Measurements from ENCODE around the gene IL12RB1. TPM values are rescaled to one million over a fixed set of nuclear protein-coding genes. Genes with fewer than 3 reads are reported as not detected.

Gene IL12RB1
- total and polyA plus RNA-seq, 10 of the 15 experiments (the other 5 are each of a cell fraction or from before 2014, with no cell fraction given), result 2.8 to 29.9 (median 17.6) TPM

- H2AFZ ChIP-seq (ENCODE audit: control insufficient read depth, low read depth, low read length), result no peak overlapping the region
- POLR2A ChIA-PET, result interaction anchor here (0.7 to 1.4 kb wide), 3 partner anchors 9 to 23 kb away, joined by 3 to 6 read pairs (median 6); no protein-coding TSS in a partner anchor
- TF ChIP-seq CTCF (IDR thresholded peaks at IDR 0.05 in 2 of 3, conservative IDR thresholded peaks at IDR 0.05 in 1 of 3; ENCODE audit: control insufficient read depth in 2 of 3, extremely low read depth in 1 of 3, insufficient read depth in 1 of 3, low read depth in 3 of 3, low read length in 3 of 3) (no peak), IRF5 (IDR thresholded peaks at IDR 0.05; ENCODE audit: borderline replicate concordance) (no peak), NFYB (IDR thresholded peaks at IDR 0.05; ENCODE audit: insufficient read depth, low read depth, low read length) (peak; percentile 53; the same call in 1 of the 2 replicates), JUNB (IDR thresholded peaks at IDR 0.05) (no peak), NR2F1 (conservative IDR thresholded peaks at IDR 0.05) (peak; percentile 35; the same call in 1 of the 2 replicates), RELB (IDR thresholded peaks at IDR 0.05; ENCODE audit: low read depth) (no peak), EZH2 (IDR thresholded peaks at IDR 0.05; ENCODE audit: borderline replicate concordance, control insufficient read depth, low read depth, low read length) (no peak), MAX (IDR thresholded peaks at IDR 0.05; ENCODE audit: low read depth, low read length) (no peak), DPF2 (IDR thresholded peaks at IDR 0.05) (no peak), EP300 (IDR thresholded peaks at IDR 0.05; ENCODE audit: borderline replicate concordance in 1 of 2, control insufficient read depth in 1 of 2, low read depth in 2 of 2, low read length in 2 of 2) (no peak), RFX5 (IDR thresholded peaks at IDR 0.05; ENCODE audit: low read depth, low read length) (no peak), HDGF (IDR thresholded peaks at IDR 0.05) (no peak), BMI1 (IDR thresholded peaks at IDR 0.05; ENCODE audit: borderline replicate concordance) (no peak), RAD21 (IDR thresholded peaks at IDR 0.05; ENCODE audit: insufficient read depth, low read depth, low read length) (no peak), RAD51 (IDR thresholded peaks at IDR 0.05) (no peak)
- no peaks in the 10 kb centered on the region for H4K20me1 ChIP-seq (ENCODE audit: control insufficient read depth, insufficient read depth)
- no peak for DNase-seq (ENCODE audit: low read depth, low spot score)
- H3K9ac ChIP-seq (ENCODE audit: control insufficient read depth, insufficient read depth, low read length), result no peak overlapping the region
- no peaks in the 10 kb centered on the region; the same call in 2 of the 3 replicates for H3K9me3 ChIP-seq (replicated peaks; ENCODE audit: control insufficient read depth, insufficient read depth, low read length)
- SMC1A ChIA-PET (ENCODE audit: uncharacterized antibody, unreplicated experiment), result interaction anchor here (0.6 to 1.2 kb wide), 2 partner anchors 11 to 14 kb away, joined by 3 read pairs; partner anchors contain the start of gene IL12RB1
- H3K79me2 ChIP-seq (ENCODE audit: control insufficient read depth, insufficient read depth, low read length), result peaks cover 35% of the 10 kb centered on the region
- FAIRE-seq, result no peak
- BruUV-seq (replicated peaks), result no TSS peak
- in situ Hi-C loops (cut with MboI), result no loop called here
- intact Hi-C loops (cut with micrococcal nuclease; ENCODE audit: unreplicated experiment), result no loop called here
- H3K27me3 ChIP-seq (replicated peaks in 1 of 2; ENCODE audit: control insufficient read depth in 2 of 2, insufficient read depth in 2 of 2, low read length in 1 of 2), result no peaks in the 10 kb centered on the region
- no peak overlapping the region for H3K27ac ChIP-seq (ENCODE audit: control insufficient read depth, insufficient read depth)
- peak overlapping the region; percentile 98 for H3K4me2 ChIP-seq (ENCODE audit: control insufficient read depth, insufficient read depth)
- RAD21 ChIA-PET (ENCODE audit: unreplicated experiment), result interaction anchor here (1.9 kb wide), 1 partner anchor 51 kb away, joined by 9 read pairs; the partner anchor contains the start of gene PIK3R2
- H3K4me1 ChIP-seq (ENCODE audit: control insufficient read depth, insufficient read depth, low read length), result peaks cover 29% of the 10 kb centered on the region
- 96% methylated on average over 18 of the region's 18 CpGs for WGBS (ENCODE audit: insufficient coverage, insufficient replicate concordance, low lambda C conversion rate, missing lambda C conversion rate)
- ATAC-seq, result no peak
- no peak overlapping the region for H3K4me3 ChIP-seq
- CTCF ChIA-PET, result no interaction called here
- H3K36me3 ChIP-seq (ENCODE audit: control insufficient read depth in 2 of 2, insufficient read depth in 2 of 2, low read length in 1 of 2), result peaks cover 0 to 3% of the 10 kb centered on the region in 2 experiments; a peak in 1 of 4 replicates
Observed at GRCh38 chr19:18100710-18101109, 14.0 kb upstream of the IL12RB1 start.

Measured in GM12878 (cell line).